ENCODE data around the gene EVI2B.

The EVI2B gene

DNA sequence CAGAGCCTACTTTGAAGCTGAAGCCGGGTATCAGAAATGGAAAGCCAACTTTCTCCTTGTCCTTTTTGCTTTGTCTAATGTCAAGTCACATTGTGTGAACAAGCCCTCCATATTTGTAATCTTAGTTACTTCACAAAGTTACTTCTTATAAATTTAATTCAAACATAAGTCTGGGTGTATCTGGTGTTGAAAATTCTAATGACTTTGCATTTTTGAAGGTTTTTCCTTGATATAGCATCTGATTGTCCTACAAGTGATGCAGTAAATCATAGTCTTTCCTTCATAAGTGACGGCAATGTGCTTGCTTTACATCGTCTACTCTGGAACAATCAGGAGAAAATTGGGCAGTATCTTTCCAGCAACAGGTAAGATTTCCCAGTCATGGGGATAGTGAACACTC lies 53.7 kb downstream of the EVI2B start:
- Histone ChIP-seq H3K4me3 (IDR thresholded peaks at IDR 0.05; ENCODE audit: insufficient read depth, low read depth, low read length) (no peak overlapping the region), H2AFZ (ENCODE audit: low read depth) (no peak overlapping the region), H4K20me1 (ENCODE audit: insufficient read depth) (no peaks in the 10 kb centered on the region), H3K4me1 (ENCODE audit: low read depth, poor library complexity, severe bottlenecking) (peaks cover 6% of the 10 kb centered on the region), H3K27ac (no peak overlapping the region), H3K9ac (no peak overlapping the region), H3K27me3 (ENCODE audit: insufficient read depth, low read depth) (no peaks in the 10 kb centered on the region), H3K79me2 (ENCODE audit: insufficient read depth, low read depth) (no peaks in the 10 kb centered on the region), H3K36me3 (ENCODE audit: insufficient read depth) (no peaks in the 10 kb centered on the region; the same call in 1 of the 2 replicates), H3K4me2 (no peak overlapping the region)
- TF ChIP-seq, protein P1, sequence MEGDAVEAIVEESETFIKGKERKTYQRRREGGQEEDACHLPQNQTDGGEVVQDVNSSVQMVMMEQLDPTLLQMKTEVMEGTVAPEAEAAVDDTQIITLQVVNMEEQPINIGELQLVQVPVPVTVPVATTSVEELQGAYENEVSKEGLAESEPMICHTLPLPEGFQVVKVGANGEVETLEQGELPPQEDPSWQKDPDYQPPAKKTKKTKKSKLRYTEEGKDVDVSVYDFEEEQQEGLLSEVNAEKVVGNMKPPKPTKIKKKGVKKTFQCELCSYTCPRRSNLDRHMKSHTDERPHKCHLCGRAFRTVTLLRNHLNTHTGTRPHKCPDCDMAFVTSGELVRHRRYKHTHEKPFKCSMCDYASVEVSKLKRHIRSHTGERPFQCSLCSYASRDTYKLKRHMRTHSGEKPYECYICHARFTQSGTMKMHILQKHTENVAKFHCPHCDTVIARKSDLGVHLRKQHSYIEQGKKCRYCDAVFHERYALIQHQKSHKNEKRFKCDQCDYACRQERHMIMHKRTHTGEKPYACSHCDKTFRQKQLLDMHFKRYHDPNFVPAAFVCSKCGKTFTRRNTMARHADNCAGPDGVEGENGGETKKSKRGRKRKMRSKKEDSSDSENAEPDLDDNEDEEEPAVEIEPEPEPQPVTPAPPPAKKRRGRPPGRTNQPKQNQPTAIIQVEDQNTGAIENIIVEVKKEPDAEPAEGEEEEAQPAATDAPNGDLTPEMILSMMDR (conservative IDR thresholded peaks at IDR 0.05; ENCODE audit: low read depth, low read length) = no peak

DNA sequence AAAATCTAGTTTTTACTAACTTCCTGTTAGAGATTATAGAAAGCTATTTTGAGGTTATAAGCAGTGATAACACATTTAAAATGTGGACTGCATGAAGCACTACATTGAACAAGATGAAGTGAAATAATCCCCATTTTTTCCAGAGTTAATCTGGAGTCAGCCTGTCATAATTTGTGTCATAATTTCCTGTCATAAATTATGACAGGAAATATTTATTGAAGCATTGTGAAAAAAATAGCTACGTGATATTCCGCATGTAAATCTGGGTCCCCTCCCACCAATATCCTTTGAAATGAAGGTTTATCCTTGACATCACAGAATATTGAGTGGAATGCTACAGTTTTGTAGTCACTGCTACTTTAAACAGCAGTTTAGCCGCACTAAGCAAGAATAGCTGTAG lies 56.9 kb downstream of the EVI2B start:
- Histone ChIP-seq H4K20me1 (ENCODE audit: insufficient read depth) (no peaks in the 10 kb centered on the region), H3K9ac (no peak overlapping the region), H3K27ac (no peak overlapping the region), H3K36me3 (ENCODE audit: insufficient read depth) (no peaks in the 10 kb centered on the region; the same call in 1 of the 2 replicates), H3K4me1 (ENCODE audit: low read depth, poor library complexity, severe bottlenecking) (peaks cover 22% of the 10 kb centered on the region), H2AFZ (ENCODE audit: low read depth) (no peak overlapping the region), H3K79me2 (ENCODE audit: insufficient read depth, low read depth) (no peaks in the 10 kb centered on the region), H3K4me2 (no peak overlapping the region), H3K4me3 (IDR thresholded peaks at IDR 0.05; ENCODE audit: insufficient read depth, low read depth, low read length) (no peak overlapping the region), H3K27me3 (ENCODE audit: insufficient read depth, low read depth) (no peaks in the 10 kb centered on the region)
- TF ChIP-seq, protein P1 (conservative IDR thresholded peaks at IDR 0.05; ENCODE audit: low read depth, low read length) = no peak

DNA sequence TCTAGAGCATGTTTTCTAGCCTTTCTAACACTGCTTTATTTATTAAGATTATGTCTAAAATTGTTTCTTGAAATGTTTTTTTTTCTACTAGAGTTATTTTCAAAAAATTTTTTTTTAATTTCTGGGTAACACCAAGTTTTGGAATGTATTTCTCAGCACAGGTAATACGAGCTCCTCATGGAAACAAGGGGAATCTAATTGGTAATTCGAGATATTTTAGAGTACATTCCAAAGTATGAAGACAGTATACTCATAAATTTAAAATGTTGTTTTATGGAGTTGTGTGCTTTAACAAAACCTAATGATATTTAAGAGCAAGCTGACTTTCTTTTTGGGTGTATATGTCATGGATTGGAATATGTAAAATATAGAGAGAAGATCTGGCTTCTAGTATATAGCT lies 59.2 kb downstream of the EVI2B start:
- H3K27me3 ChIP-seq (ENCODE audit: insufficient read depth, low read depth) = no peaks in the 10 kb centered on the region
- H3K9ac ChIP-seq = no peak overlapping the region
- peaks cover 45% of the 10 kb centered on the region for H3K4me1 ChIP-seq (ENCODE audit: low read depth, poor library complexity, severe bottlenecking)
- no peak overlapping the region for H3K4me3 ChIP-seq (IDR thresholded peaks at IDR 0.05; ENCODE audit: insufficient read depth, low read depth, low read length)
- no peaks in the 10 kb centered on the region; the same call in 1 of the 2 replicates for H3K36me3 ChIP-seq (ENCODE audit: insufficient read depth)
- no peak overlapping the region for H3K4me2 ChIP-seq
- H4K20me1 ChIP-seq (ENCODE audit: insufficient read depth) = no peaks in the 10 kb centered on the region
- no peak overlapping the region for H2AFZ ChIP-seq (ENCODE audit: low read depth)
- TF ChIP-seq, protein P1 (conservative IDR thresholded peaks at IDR 0.05; ENCODE audit: low read depth, low read length) = no peak
- no peak overlapping the region for H3K27ac ChIP-seq
- H3K79me2 ChIP-seq (ENCODE audit: insufficient read depth, low read depth) = no peaks in the 10 kb centered on the region

All from KMS-11 (cell line).